GM19372 (cell line): Measurements from ENCODE around the gene FBXO48.
A peak's percentile ranks its signal among the peaks of the same experiment; 100 is the strongest.
"Not testable (repeated sequence)": the region's sequence is repeated elsewhere in the genome, so short reads cannot be mapped to it uniquely, and the experiment has no call there.

Experiments used
- ATAC-seq: cut with Tn5 transposase; IDR thresholded peaks from one replicate; pipeline ENCODE4 v1.9.1; 2021; ENCODE audit warnings: mild to moderate bottlenecking, low read depth, moderate library complexity; ENCODE audit not compliant: unreplicated experiment

The FBXO48 gene, protein sequence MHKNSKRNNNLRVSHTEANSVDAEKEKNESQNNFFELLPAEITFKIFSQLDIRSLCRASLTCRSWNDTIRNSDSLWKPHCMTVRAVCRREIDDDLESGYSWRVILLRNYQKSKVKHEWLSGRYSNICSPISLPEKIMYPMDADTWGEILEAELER

DNA sequence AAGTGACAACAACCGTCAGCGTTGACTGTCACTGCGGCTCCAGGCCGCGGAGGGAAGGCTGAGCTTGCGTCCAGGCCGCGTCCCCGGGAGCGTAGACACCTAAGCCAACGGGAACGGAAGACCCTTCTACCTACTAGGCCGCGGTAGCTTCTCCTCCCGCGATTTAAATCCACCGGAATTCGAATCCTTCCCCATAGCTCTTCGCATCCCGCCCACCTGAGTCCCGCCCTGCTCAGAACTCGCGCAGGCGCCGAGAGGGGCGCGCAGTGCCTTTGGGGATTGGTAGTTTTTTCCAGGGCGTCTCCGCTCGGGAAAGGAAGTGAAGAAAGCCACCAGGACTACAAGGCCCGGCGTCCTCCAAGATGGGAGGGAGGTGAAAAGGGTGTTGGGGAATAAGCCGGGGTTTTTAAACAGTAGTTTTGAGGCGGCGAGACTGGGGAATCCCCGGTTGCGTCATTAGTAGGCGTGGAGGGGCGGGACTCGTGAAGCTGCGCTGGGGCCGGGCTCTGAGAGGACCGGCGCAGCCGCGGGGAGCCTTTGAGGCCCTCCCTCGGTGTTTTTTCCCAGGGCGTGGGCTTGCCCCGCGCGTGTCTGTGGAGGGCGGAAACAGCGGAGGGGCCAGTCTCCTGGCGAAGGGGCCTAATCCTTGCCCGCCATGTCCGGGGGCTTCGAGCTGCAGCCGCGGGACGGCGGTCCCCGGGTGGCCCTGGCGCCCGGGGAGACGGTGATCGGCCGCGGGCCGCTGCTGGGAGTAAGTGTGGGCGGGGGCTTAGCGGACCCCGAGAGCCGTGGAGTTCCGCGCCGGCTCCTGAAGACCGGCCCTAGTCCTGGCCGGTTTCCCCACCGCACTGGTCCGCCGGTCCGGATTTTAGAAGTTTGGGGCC lies at the start of gene FBXO48, which contains the start of gene APLF:
TSS of gene FBXO48 (minus strand) at position 218 of the 884 bp plus-strand sequence. CDS start 2,149 bp downstream, outside the sequence.
TSS of gene APLF (plus strand) at position 509 of the 884 bp plus-strand sequence. CDS start at position 656, 147 bp downstream.
- peak; percentile 89 for ATAC-seq

DNA sequence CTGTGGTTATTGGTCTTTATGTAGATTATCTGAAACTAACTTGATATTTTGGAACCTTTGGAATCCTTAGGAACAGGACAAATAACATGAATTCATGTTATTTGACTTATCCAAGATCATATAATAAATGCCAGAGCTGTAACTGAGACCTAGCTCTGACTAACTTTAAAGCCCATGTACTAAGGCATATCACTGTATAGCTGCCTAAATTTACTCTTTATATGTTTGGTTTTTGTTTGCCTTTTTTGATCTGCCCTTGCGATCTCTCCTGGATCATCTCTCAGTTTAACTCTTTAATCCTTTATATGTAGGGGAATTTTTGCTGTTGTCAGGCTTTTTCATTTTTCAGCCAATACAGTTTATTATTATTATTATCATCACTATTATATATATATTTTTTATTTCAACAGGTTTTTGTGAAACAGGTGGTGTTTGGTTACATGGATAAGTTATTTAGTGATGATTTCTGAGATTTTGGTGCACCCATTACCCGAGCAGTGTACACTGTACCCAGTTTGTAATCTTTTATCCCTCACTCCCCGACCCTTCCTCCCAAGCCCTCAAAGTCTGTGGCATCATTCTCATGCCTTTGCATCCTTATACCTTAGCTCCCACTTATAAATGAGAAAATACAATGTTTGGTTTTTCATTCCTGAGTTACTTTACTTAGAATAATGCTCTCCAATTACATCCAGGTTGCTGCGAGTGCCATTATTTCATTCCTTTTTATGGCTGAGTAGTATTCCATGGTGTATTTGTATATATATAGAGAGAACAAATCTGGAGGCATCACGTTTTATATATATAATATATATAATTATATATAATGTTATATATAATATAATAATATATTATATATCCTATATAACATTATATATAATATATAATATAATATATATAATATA lies 49.2 kb upstream of the FBXO48 start:
- no peak for ATAC-seq

DNA sequence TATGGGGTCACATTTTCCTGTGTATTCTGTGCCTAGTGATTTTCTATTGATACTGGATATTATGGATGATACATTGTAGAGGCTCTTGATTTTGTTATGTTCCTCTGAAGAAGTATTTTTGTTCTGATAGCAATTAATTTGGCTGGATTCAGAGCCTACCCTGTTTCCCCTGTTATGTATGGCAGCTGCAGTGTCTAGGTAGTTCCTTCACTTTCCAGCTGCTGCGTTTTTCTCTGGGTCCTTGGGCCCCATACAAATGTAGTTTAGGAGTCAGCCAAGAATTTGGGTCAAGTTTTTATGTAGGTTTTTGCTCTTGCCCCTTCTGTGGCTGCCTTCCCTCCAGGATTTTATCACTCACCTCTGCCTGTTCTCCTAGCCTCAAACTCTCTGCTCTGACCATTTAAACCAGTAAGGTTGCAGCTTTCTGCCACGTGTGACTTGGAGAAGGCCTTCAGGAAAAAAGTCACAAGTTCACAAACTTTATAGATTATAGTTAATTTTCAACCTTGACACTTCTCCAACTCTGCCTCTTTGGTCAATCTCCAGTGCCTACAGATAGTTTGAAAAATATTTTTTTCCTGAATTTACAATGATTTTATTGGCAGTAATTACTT lies 47.3 kb upstream of the FBXO48 start:
- ATAC-seq, result no peak

DNA sequence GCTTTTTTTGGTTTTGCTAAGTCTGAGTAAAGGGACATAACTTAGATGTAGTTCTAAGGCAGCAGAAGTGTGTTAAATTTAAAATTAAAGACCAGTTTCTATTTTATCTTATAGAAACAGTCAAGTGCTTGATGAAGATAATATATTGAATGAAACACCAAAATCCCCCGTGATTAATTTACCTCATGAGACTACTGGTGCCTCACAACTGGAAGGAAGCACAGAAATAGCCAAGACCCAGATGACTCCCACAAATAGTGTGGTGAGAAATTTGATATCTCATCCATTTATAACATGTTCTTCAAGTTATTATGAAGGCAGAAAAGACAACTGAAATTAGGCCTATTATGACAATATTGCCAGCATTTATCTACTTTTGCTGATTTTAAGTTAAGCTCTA lies 45.9 kb upstream of the FBXO48 start:
- no peak for ATAC-seq

DNA sequence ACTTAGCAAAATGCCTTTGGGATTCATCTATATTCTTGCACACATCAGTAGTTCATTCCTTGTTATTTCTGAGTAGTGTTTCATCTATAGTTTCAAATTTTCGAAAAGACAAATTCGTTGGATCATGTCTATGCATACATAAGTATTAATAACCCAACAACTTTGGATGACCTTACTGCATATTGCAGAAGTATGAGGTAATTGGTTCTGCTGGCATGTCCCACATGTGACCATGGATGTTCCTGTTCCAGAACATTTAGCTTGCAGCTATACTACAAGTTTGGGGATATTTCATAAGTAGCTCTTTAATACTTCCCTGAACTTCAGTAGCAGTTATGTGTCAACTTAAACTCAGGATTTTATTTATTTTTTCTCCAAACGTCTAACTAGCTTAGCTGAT lies 45.2 kb upstream of the FBXO48 start:
- ATAC-seq, result no peak

DNA sequence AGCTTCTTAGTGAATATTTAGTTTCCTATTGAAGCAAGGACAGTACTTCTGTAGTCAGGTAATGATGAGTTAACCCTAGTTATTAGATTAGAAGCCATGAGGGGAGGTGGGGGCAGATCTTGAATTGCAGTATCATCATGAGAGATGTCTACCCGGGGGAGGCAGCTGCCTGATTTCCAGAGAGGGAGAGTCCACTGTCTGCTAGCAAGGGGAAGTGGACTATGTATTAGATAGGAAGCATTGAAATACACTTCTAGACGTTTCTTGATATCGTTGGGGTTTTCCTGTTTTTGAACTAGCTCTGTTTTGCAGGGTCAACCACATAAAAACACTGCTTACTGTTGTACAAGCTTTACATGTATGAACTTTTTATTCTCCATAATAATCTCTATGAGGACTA lies 39.1 kb upstream of the FBXO48 start:
- ATAC-seq, result no peak

DNA sequence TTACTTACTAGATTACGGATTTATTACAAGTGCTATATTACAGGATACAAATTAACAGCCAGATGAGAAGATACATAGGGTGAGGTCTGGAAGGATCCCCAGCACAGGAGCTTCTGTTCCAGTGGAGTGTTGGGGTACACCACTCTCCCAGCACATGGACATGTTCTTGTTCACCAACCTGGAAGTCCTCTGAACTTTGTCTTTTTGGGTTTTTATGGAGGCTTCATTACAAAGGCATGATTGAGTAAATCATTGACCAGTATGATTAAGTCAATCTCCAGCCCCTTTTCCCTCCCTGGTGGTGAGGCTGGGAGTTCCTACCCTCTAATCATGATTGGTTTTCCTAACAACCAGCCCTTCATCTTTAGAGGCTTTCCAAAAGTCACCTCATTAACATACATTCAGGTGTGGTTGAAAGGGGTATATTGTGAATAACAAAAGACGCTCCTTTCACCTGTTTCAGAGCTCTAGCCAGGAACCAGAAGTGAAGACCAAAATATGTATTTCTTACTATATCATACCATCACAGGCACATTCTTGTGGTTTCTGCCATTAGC lies 38.6 kb upstream of the FBXO48 start:
- no peak for ATAC-seq

DNA sequence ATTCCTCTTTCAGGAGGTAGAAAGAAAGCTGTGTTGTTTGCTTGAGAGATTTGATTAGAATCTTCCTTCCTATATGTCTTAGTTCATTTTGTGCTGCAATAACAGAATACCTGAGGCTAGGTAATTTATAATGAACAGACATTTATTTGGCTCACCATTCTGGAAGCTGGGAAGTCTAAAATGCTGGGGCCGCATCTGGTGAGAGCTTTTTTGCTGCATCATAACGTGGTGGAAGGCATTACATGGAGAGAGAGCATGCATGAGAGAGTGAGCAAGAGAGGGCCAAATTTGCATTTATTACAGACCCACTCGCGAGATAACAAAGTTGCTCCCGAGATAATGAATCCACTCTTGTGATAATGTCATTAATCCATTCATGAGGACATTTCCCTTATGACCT lies 34.7 kb upstream of the FBXO48 start:
- no peak for ATAC-seq

DNA sequence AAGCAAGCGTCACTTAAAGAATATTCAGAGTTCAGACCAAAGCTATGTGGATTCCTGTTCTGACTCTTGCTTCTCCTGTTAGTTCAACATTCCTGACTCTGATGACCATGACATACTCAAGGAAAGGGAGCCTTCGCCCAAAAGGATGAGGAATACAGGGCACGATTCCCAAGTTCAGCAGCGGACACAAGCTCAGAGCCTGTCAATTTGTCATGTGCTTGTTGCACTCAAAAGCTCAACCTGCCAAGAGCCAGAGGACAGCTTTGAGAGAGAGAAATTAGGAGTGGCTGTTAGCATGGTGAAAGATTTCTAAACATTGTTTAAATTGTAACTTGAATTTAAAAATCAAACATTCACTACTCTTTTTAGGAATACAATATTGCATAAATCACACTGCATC lies 33.6 kb upstream of the FBXO48 start:
- ATAC-seq, result no peak

DNA sequence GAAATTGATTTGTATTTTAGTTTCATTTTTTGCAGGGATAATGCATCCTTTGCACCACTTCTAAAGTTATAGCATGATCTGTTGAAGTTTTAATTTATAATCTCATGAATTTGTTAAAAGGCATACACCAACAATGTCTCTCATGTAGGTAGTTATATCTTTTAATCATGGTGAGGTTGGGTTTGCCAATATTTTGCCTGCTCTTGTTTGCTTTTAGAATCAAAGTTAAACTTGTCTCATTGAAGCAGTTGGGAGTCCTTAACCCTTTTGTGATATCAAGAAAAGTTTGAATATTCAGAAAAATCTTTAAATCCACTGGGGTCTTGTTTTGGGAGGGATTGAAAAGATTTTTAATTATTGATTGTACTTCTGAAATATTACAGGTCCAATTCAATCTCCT lies 32.0 kb upstream of the FBXO48 start:
- no peak for ATAC-seq

DNA sequence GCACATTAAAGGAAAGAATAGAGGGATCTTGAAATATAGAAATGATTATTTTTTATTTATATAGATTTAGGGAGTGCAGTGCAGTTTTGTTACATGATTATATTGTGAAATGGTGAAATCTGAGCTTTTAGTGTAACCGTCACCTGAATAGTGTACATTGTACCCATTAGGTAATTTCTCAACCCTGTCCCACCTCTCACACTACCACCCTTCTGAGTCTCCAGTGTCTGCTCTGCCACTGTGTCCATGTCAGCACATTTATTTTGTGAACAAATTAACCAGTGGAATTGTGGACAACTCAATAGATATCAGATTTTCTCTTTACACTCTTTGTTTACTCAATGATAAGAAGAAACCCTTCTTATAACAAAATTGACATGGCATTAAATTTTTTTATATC lies 24.5 kb upstream of the FBXO48 start:
- ATAC-seq, result no peak

DNA sequence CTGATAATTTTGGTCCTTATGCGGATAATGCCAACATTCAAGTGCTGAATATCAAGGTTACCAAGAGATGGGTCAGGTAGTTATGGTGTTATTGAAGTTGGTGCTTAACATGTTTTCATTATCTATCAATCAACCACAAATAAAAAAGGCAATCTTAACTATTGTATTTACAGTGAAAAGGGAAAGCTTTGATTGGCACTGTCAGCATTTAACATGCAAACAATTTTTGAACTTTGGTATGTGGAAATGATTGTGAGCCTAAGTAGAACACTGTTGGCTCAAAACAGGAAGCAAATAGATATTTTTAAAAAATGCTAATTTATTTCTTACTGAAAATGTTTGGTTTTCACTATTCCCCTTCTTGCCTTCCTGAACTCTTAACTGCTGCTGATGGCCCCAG lies 22.2 kb upstream of the FBXO48 start:
- ATAC-seq, result no peak

DNA sequence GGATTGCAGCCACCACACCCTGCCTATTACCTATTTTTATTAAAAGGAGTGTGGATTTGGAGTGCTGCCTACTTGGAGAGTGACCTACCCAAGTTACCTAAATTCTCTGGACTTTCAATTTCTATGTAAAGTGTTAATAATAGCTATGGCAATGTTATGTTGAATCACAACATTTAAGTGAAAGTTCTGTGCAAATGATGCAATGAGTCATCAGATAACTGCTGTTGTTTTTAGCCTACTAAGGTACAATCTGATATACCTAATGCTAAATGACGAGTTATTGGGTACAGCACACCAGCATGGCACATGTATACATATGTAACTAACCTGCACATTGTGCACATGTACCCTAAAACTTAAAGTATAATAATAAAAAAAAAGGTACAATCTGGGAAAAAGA lies 21.5 kb upstream of the FBXO48 start:
- ATAC-seq, result not testable (repeated sequence)

DNA sequence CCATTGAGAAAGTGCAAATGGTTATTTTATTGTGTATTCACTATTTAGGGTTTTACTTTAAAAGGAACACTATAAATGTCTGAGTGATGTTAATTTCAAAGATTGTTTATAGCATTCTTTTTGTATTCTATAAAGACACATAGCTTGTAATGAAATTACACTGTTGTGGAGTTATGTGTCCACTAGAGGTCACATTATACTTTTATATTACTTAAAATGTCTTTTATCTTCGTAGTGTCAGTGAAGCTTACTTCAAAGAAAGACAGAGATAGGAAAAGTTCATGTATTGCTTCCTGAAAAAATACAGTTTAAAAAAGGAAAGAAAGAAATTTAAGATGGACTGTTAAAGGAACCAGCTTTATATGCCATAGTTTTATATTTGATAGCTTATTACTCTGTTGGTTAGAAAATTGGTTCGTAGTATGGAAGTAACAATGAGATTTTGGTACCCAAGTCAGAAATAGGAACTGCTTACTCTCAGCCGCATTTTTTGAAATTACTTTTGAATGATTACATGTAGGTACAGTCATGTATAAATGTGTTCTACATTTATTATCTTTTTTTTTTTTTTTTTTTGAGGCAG lies 20.8 kb upstream of the FBXO48 start:
- no peak for ATAC-seq

DNA sequence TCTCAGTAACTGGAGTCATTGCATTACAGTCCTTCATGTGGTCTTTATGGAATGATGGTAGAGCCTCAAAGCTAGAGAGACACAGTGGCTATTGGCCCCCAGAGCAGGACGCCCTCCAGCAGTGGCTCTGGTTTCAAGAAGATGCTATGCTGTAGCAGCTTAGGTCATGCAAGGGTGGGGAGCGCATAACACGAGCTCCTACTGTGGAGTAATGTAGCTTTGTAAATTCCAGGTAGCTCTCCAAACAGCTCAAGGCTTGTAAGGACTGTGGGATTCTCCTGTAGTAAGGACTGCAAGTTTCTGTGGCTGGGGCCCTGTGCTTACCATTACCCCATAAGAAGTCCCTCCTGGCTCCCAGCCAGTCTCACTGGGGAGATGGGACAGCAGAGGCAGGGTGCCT lies 15.9 kb upstream of the FBXO48 start:
- ATAC-seq, result no peak

DNA sequence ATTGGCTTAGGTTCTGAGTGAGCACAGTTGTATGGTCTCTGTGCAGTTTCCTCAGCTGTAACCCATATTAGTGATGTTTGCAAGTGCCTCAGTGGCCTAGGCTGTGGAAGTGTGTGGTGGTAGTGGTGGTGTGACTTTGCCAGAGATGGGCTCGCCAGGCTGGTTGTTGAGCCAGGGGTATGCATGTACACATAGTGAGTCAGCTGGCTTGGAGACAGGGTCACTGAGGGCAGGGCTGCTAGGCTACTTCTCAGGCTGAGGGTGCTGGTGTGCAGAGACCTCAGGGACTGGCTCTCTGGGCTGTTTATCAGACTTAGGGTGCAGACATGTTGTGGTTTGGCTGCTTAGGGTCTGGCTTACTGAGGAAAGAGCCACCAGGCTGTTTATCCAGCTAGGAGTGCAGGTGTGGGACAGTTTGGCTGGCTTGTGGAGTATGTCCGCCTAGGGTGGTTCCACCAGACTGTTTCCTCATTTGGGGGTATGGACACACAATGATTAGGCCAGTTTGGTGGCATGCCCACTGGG lies 15.3 kb upstream of the FBXO48 start:
- no peak for ATAC-seq

DNA sequence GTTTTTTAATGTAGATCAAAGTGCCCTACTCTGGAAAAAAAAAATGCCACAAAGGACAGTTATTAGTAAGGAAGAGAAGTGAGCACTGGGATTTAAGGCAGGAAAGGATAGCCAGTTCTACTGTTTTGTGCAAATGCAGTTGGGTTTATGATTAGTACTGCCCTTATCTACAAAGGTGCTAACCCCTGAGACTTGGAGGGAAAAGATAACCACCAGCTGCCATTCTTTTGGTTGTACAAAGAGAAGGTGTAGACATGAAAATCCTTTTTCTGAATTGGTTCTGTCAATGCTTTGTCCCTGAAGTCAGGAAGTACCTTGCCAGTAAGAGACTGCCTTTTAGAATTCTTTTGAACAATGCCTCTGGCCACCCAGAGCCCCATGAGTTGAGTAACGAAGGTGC lies 11.6 kb upstream of the FBXO48 start:
- no peak for ATAC-seq

DNA sequence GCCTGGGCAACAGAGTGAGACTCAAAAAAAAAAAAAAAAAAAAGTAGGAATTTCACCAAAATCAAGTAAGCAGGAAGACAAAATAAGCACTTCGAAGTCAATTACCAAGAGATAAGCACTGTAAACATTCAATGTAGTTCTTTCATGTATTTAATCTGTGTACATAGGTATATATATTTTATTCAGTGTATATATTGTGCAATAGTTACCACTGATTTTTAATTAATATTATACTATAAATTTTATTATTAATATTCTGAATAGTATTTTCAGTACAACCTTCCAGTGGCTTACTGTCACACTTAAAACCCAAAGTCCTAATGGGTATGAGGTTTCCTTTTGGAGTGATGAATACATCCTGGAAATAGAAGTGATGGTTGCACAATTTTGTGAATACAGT lies 9.4 kb upstream of the FBXO48 start:
- ATAC-seq, result no peak

DNA sequence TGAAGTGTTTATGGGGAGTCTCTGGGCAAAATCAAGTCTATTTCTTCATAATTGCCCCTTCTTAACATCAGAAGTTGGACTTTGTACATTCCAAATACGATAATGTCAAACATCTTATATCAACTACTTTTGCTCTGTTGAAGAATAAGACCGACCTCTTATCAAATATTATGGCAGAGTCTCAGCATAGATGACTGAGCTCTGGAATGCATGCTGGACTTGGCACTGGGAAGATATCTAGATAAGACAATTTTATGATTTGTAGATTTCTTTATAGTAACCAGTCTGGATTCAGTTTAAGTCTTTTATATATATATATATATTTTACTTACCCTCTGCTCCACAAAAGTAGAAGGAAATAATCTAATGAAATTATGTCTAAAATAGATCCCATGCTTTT lies 8.5 kb upstream of the FBXO48 start:
- no peak for ATAC-seq

DNA sequence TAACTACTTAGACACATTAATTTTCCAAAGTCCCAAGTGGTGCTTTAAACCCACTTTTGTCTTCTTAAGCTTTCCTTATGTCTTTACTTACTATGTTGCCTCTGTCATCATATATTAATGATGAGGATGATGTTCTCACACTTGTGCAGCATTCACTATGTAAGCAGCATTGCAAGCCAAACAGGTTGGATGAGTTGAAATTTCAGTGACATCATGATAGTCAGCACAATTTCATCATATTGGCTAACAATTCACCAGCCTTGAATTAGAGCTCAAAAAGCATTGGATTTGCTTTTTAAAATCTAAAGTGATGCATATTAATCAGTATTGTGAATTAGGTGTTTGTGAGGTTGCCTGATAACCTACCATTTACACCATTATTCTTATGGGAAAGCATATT lies 8.0 kb upstream of the FBXO48 start:
- no peak for ATAC-seq
